Measurements from ENCODE around the gene DYNLT1. TPM values are rescaled to one million over a fixed set of nuclear protein-coding genes. Genes with fewer than 3 reads are reported as not detected.
"Not testable (repeated sequence)": the region's sequence is repeated elsewhere in the genome, so short reads cannot be mapped to it uniquely, and the experiment has no call there.

DYNLT1 gene
- 128 and 154 TPM in 2 replicates for total RNA-seq (2014; rRNA removed; shearing (Covaris generic))

GRCh38 chr6:158644231-158645063 lies at the start of gene DYNLT1:
Gene DYNLT1, minus strand, starts transcription at chr6:158644743. Its CDS starts 35 bp downstream, at chr6:158644708.
- DNase-seq (ENCODE audit: low spot score), result peak; percentile 81

GRCh38 chr6:158688860-158689259 lies 44.3 kb upstream of the DYNLT1 start:
- no peak for DNase-seq (ENCODE audit: low spot score)

DNA sequence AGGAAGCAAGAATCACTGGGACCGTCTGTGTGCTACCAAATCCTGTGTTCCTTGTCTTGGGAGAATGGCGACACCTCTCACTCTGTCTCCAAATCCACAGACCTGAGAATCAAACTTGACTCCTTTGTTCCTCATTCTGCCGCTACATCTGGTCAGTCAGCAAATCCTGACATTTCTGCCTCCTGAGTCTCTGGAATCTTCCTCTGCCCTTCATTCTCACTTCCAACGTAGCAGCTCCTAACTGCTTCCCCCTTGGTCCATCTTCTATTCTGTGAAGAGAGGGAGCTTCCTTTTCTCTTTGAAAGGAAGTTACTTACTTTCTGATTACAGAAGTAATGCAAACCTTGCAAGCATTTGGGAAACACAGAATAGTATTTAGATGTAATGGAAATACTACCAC lies 43.0 kb upstream of the DYNLT1 start:
- DNase-seq (ENCODE audit: low spot score), result no peak

GRCh38 chr6:158686791-158687381 lies 42.3 kb upstream of the DYNLT1 start:
- no peak for DNase-seq (ENCODE audit: low spot score)

- DNase-seq (ENCODE audit: low spot score), result no peak
These were observed 41.8 kb upstream of the DYNLT1 start for GRCh38 chr6:158686311-158686710.

- DNase-seq (ENCODE audit: low spot score), result no peak
These were observed 40.3 kb upstream of the DYNLT1 start for GRCh38 chr6:158684745-158685324.

- DNase-seq (ENCODE audit: low spot score), result no peak
These were observed 39.8 kb upstream of the DYNLT1 start for GRCh38 chr6:158684311-158684710.

- DNase-seq (ENCODE audit: low spot score), result no peak
These were observed 35.9 kb upstream of the DYNLT1 start for GRCh38 chr6:158680481-158680880.

GRCh38 chr6:158680015-158680414 lies 35.5 kb upstream of the DYNLT1 start:
- no peak for DNase-seq (ENCODE audit: low spot score)

- no peak for DNase-seq (ENCODE audit: low spot score)
These were observed 33.5 kb upstream of the DYNLT1 start for GRCh38 chr6:158677906-158678578.

DNA sequence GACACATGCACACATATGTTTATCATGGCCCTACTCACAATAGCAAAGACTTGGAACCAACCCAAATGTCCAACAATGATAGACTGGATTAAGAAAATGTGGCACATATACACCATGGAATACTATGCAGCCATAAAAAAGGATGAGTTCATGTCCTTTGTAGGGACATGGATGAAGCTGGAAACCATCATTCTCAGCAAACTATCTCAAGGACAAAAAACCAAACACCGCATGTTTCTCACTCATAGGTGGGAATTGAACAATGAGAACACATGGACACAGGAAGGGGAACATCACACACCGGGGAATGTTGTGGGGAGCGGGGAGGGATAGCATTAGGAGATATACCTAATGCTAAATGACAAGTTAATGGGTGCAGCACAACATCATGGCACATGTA lies 32.6 kb upstream of the DYNLT1 start:
- not testable (repeated sequence) for DNase-seq (ENCODE audit: low spot score)

- DNase-seq (ENCODE audit: low spot score), result no peak
These were observed 30.0 kb upstream of the DYNLT1 start for GRCh38 chr6:158674342-158675131.

DNA sequence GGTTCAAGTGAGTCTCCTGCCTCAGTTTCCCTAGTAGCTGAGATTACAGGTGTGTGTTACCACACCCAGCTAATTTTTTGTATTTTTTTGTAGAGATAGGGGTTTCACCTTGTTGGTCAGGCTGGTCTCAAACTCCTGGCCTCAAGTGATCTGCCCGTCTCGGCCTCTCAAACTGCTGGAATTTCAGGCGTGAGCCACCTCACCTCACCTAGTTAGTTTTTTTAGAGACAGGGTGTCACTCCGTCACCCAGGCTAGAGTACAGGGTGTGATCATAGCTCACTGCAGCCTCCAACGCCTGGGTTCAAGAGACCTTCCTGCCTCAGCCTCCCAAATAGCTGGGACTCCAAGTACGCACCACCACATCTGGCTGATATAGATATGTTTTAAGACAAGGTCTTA lies 28.2 kb upstream of the DYNLT1 start:
- DNase-seq (ENCODE audit: low spot score), result no peak

DNA sequence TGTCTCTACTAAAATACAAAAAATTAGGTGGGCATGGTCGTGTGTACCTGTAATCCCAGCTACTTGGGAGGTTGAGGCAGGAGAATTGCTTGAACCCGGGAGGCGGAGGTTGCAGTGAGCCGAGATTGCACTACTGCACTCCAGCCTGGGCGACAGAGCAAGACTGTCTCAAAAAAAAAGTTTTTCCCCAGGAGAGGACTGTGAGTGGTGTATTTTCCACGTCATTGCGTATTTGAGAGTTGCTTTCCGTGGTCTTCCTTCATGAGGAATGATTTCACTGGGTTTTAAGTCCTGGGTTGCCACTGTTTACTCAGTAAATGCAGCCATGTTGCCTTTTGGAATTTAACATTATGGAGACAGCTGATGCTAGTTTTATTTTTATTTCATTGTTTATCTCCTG lies 27.6 kb upstream of the DYNLT1 start:
- not testable (repeated sequence) for DNase-seq (ENCODE audit: low spot score)

GRCh38 chr6:158669145-158670035 lies 24.8 kb upstream of the DYNLT1 start:
- DNase-seq (ENCODE audit: low spot score), result peak; percentile 26

GRCh38 chr6:158668707-158669103 lies 24.2 kb upstream of the DYNLT1 start:
- no peak for DNase-seq (ENCODE audit: low spot score)

- DNase-seq (ENCODE audit: low spot score), result no peak
These were observed 22.9 kb upstream of the DYNLT1 start for GRCh38 chr6:158667360-158667981.

- no peak for DNase-seq (ENCODE audit: low spot score)
These were observed 22.3 kb upstream of the DYNLT1 start for GRCh38 chr6:158666628-158667359.

- no peak for DNase-seq (ENCODE audit: low spot score)
These were observed 20.8 kb upstream of the DYNLT1 start for GRCh38 chr6:158665332-158665731.

Data from A172 (cell line).